Amygdala (tissue), 56 donors: ENCODE results near the gene ZNF740.
"Not testable (repeated sequence)": the region's sequence is repeated elsewhere in the genome, so short reads cannot be mapped to it uniquely, and the experiment has no call there.

Source experiments
- DNase-seq, 56 donors: peaks; one replicate each; lab custom pipeline; 2025; lab: John Stamatoyannopoulos, UW

The ZNF740 gene

GRCh38 chr12:53193985-53194716 is 13.6 kb downstream of the ZNF740 start:
- DNase-seq = no peak

- DNase-seq = no peak
These were observed 14.5 kb downstream of the ZNF740 start for GRCh38 chr12:53194973-53195372.

- DNase-seq = no peak
These were observed 15.2 kb downstream of the ZNF740 start for GRCh38 chr12:53195516-53196420.

- DNase-seq = no peak
These were observed 16.0 kb downstream of the ZNF740 start for GRCh38 chr12:53196486-53196885.

GRCh38 chr12:53197011-53197640 is 16.6 kb downstream of the ZNF740 start:
- DNase-seq = no peak

- no peak for DNase-seq
These were observed 18.1 kb downstream of the ZNF740 start for GRCh38 chr12:53198486-53199110.

- no peak for DNase-seq
These were observed 19.2 kb downstream of the ZNF740 start for GRCh38 chr12:53199700-53200099.

- no peak for DNase-seq
These were observed 19.6 kb downstream of the ZNF740 start for GRCh38 chr12:53200107-53200457.

- no peak for DNase-seq
These were observed 20.1 kb downstream of the ZNF740 start for GRCh38 chr12:53200458-53201176.

GRCh38 chr12:53201177-53201541 is 20.6 kb downstream of the ZNF740 start:
- DNase-seq = no peak

- no peak for DNase-seq
These were observed 21.1 kb downstream of the ZNF740 start for GRCh38 chr12:53201639-53202038.

GRCh38 chr12:53202316-53202715 is 21.8 kb downstream of the ZNF740 start:
- not testable (repeated sequence) for DNase-seq

- no peak for DNase-seq
These were observed 23.8 kb downstream of the ZNF740 start for GRCh38 chr12:53204351-53204750.

- DNase-seq = no peak
These were observed 25.4 kb downstream of the ZNF740 start for GRCh38 chr12:53205747-53206419.

- DNase-seq = no peak
These were observed 26.5 kb downstream of the ZNF740 start, which contains the start of gene ITGB7 for GRCh38 chr12:53207042-53207441. Gene ITGB7 (minus strand): TSS chr12:53207251. CDS start chr12:53200443, 6,808 bp downstream.

GRCh38 chr12:53208435-53208834 is 27.9 kb downstream of the ZNF740 start:
- no peak for DNase-seq

GRCh38 chr12:53208877-53209463 is 28.4 kb downstream of the ZNF740 start:
- DNase-seq = no peak

- no peak for DNase-seq
These were observed 30.3 kb downstream of the ZNF740 start for GRCh38 chr12:53210843-53211242.
